Pons (tissue), 1 donor: ENCODE data around the gene COBL.
A peak's percentile ranks its signal among the peaks of the same experiment; 100 is the strongest.

ENCODE experiments used
- DNase-seq: peaks from one replicate; pipeline ENCODE4 v3.0.0-alpha.2; 2016; ENCODE audit warnings: low spot score

Gene COBL

GRCh38 chr7:51046482-51046881, 270.1 kb downstream of the COBL start:
- DNase-seq = no peak

- DNase-seq = no peak
These were observed 270.5 kb downstream of the COBL start for GRCh38 chr7:51046103-51046466.

DNA sequence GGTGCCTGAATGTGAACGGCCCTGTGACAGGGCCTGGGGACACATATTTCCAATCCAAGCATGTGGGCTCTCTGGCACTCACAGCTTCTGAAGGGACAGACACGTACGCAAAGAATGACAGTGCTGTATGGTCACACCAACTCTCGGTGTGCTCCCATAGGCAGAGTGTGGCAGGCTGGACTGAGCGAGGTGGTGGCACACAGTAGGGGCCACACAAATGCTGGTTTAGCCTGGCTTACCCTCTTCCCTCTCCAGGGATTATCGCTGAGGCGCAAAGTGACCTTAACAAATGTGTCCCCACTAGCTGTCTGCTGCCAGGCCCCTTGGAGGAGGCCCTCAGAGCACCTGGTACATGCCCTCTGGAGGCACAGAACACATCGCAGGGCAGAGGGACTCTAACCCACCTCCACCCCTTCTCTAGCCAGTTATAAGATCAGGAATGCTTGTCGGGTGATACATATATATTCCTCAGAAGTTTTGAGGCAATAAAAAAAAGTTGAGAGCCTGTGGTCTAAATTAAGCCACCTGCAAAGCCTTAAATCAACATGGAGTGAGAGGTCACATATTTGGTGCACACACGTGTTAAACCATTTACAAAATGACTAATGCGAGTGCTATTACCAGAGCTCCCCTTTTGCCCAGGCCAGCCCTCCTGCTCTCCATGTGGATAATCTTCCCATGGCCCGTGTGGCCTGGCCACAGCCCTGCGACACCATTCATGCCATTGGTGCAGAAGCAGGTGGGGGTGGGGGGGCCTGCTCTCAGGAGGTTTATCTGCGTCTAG, 271.1 kb downstream of the COBL start:
- DNase-seq = no peak

DNA sequence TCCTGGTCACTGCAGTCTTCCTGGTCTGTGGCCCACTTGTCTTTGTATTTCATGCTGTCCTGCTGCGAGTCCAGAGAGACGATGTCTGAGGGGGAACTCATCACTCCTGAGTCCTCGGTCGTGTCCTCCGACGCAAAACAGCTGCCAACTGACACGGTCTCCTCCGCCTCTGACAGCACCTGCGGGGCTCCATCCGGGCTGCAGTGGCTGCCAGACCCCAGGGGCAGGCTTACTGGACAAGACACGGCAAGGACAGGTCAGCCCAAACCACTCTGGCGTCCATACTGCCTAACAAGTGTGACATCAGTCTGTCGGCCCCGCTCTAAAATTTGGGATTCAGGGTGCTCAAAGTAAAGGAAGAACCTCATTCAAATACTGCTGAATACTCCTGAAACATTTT, 273.1 kb downstream of the COBL start:
- DNase-seq = no peak

- no peak for DNase-seq
These were observed 275.8 kb downstream of the COBL start for GRCh38 chr7:51040787-51041186.

DNA sequence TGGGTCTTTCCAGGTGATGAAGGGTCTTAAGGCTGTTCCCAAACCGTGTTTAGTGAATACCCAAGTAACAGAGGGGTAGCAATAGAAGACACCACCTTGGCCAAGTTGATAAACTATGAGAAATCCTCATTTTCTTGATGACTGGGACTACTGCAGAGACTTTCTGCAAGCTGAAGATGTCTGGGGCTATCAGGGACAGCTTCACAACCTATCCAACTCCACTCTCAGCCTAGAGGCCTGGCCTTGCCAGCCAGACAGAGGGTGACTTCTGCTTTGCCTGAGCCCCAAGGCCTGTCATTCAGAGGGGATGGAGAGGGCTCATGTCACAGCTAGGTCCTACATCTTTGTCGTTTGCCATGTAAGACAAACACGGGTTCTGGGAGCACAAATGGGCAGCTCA, 278.0 kb downstream of the COBL start:
- DNase-seq = no peak

- no peak for DNase-seq
These were observed 280.9 kb downstream of the COBL start for GRCh38 chr7:51035716-51036115.

DNA sequence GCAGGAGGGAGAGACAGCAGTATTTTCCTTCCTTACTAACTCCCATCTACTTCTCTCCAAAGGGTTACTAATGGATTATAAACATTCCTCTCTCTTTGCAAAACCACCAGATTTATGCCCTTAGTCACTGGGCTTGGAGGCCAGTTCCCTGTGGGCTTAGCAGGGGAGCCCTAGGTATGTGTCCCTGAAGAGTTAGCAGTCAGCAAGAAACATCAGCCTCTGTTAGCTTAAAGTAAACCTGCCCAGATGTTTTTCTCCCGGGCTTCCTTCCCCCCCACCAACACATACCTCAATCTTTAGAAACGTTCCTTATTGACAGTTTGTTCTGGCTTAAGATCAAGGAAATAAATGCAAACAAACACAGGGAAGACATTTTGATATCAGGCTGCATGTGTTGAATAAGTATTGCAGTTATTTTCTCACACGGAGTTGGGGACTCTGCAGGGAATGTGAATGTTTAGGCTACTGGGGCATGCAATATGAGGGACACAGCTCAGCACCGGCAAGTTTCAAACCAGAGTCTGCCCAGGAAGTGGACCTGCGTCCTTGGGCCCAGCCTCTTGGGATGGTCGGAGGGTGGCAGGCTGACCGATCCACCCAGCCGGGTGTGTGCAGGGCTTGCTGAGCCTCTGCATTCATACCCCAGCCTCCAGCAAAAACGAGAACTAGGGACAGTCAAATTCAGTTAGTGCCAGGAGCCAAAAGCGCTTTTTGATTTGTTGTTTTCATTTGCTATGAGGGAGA, 281.9 kb downstream of the COBL start:
- peak; percentile 40 for DNase-seq

DNA sequence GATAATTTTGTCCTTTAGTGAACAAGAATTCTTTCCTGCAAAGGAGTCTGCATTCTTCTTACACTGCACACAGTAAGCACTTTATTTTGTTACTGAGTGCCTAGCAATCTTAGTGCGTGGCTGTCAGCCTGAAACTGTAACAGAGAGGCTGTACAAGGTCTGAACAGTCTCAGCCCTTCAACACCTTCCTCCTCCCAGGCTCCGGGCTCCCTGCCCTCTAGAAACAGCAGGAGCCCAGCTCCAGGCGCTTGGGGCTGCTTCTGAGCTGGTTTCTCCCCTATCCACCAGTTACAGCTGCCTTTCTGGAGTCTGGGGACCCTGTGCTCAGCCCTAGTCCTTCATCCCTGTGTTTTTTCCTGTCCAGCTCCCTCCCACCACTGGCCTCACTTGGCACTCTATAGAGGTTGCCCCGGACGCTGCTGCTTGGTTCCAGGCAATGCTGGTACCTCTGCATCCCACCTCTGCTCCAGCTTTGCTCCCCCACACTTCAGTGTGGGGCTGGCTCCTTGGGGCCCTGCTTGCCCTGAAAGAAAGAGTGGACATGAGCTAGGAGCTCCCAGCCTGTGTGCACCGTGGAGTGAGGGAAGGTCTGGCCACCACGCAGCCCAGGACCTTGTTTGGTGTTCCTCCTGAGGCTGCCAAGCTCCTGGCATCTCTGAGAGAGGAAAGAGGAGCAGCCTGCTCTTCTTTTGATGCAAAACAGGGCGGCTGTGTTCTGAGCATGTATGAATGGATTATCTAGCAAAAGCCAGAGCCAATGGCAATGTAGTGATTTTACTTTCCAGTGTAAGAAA, 282.7 kb downstream of the COBL start:
- DNase-seq = peak; percentile 72

- DNase-seq = peak; percentile 83
These were observed 284.7 kb downstream of the COBL start for GRCh38 chr7:51031791-51032515.

GRCh38 chr7:51031216-51031615, 285.4 kb downstream of the COBL start:
- DNase-seq = no peak

DNA sequence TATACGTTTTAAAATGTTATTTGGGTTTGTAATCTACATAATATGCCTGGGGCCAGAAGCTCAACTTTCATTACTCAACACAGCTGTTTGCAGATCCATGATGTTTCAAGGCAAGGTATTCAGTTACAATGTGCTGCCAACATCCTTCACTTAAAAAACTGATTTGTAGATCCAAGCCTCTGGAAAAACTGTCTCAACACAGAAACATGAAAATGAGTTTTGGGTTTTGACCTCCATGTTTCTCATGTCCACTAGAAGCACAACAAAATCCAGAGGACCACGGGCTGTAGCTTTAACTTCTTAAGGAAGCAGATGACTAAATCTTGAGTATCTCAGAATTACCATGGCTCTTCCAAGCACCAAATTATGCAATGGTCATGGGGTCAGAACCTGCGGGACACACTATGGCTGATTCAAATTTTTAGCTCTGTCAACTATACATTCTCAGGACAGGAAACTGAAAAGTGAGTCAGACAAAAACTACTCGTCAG, 286.9 kb downstream of the COBL start:
- DNase-seq = no peak

GRCh38 chr7:51029131-51029530, 287.5 kb downstream of the COBL start:
- no peak for DNase-seq

GRCh38 chr7:51027935-51028830, 288.4 kb downstream of the COBL start:
- DNase-seq = no peak

DNA sequence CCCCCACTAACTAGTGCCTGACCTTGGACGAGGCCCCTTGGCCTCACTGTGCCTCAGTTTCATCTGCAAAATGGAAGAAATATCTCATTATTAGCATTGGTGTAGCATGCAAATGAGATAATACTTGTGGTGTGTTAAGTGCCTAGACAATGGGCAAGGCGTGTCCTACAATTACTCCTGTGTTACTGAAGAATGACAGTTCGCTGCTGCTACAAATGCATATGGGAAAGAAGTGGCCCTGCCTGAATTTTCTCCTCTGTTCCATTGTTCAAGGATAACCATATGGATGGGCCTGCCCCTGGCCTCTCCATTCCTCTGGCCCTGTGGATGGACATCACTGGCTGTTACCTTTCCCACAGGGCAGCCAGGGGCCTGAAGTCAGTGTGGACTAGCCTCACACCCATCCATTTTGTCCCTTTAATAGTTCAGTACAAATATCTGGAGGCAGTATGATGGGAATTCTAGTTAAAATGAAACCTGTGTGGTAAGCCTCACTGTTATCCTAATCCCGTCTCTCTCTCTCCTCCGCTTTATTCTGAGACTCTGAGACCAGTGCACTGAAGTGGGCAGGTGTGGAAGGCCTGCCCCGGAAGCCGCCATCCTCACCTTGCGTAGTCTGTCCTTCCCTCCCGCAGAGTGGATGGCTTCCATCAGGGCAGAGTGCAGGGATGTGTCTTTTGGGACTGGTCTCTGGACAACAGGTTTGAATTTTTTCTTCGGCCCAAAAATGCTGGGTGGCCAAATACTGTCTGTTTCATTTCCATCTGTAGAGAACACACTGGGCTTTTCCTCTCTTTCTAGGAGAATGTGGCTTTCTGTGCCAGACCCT, 289.3 kb downstream of the COBL start:
- DNase-seq = no peak

GRCh38 chr7:51026341-51026740, 290.3 kb downstream of the COBL start:
- no peak for DNase-seq

- DNase-seq = no peak
These were observed 290.9 kb downstream of the COBL start for GRCh38 chr7:51025668-51026067.

DNA sequence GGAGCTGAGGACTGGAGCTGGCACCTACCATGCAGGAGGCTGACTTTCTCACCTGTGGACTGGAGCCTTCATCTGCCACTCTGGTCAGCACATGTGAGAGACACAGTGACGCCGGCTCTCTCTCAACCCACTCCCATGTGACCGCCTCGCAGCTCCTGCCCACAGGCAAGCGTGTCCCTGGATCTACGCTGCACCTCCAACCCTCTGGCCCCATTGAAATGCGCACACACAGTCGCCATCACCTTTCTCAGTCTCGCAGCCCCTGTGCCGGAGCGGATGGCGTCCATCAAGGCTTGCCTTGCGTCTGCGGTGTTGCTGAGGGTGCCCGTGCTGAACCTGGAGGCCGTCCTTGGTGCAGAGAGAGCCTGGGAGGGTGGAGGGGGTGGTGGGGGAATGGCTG, 291.7 kb downstream of the COBL start:
- no peak for DNase-seq

GRCh38 chr7:51023547-51023946, 293.1 kb downstream of the COBL start:
- no peak for DNase-seq

GRCh38 chr7:51022821-51023220, 293.8 kb downstream of the COBL start:
- DNase-seq = no peak
